Gastroesophageal sphincter (tissue), 4 donors: ENCODE measurements around the gene PIRT. TPM values are rescaled to one million over a fixed set of nuclear protein-coding genes. Genes with fewer than 3 reads are reported as not detected.

Source experiments
- ATAC-seq: fragments of 150-250 bp; one replicate; pipeline ENCODE4 v1.9.1; 2016; ENCODE audit warnings: mild to moderate bottlenecking, moderate library complexity
- H3K27ac ChIP-seq, 4 donors: fragments of 200-600 bp; sonication (generic) in 3 of 4; 1 replicate in 3 of 4; 2 replicates in 1 of 4; pipeline ENCODE4 v1.5.1; 2016 to 2019
- H3K27me3 ChIP-seq: fragments of 200-600 bp; sonication (generic); one replicate; pipeline ENCODE4 v1.5.1; 2019
- H3K36me3 ChIP-seq, 2 donors: fragments of 200-600 bp; sonication (generic); one replicate each; pipeline ENCODE4 v1.5.1; 2019; ENCODE audit warnings: control low read depth in 1 of 2
- H3K4me1 ChIP-seq, 3 donors: fragments of 200-600 bp; sonication (generic); 1 replicate in 2 of 3; 2 replicates in 1 of 3; pipeline ENCODE4 v1.5.1; 2016 to 2019; ENCODE audit warnings: control low read depth in 2 of 3
- H3K4me3 ChIP-seq, 2 donors: fragments of 200-600 bp; sonication (generic); one replicate each; pipeline ENCODE4 v1.5.1; 2019; ENCODE audit warnings: mild to moderate bottlenecking in 1 of 2, moderate library complexity in 1 of 2
- H3K9me3 ChIP-seq, 3 donors: fragments of 200-600 bp; sonication (generic); one replicate each; pipeline ENCODE4 v1.5.1; 2017 to 2019; ENCODE audit warnings: control low read depth in 2 of 3
- EP300 ChIP-seq: sonication (generic); formaldehyde crosslinking; IDR thresholded peaks from one replicate; pipeline ENCODE4 v1.6.1; 2017; ENCODE audit warnings: antibody characterized with exemption, mild to moderate bottlenecking
- POLR2A ChIP-seq, 2 donors: fragments of 450-650 bp; IDR thresholded peaks; one replicate each; pipeline ENCODE4 v1.6.1; 2017; ENCODE audit warnings: antibody characterized with exemption in 2 of 2, mild to moderate bottlenecking in 2 of 2, moderate library complexity in 1 of 2
- POLR2AphosphoS5 ChIP-seq: sonication (generic); formaldehyde crosslinking; IDR thresholded peaks from one replicate; pipeline ENCODE4 v1.6.1; 2017; ENCODE audit warnings: antibody characterized with exemption
- WGBS, 2 donors: methylation state at CpG; one replicate each; pipeline ENCODE4 v1.1.5; 2018; ENCODE audit warnings: low coverage in 1 of 2; 5-methylcytosine and 5-hydroxymethylcytosine counted together
- total RNA-seq, 4 donors: library from RNA; depleted of rRNA; stranded (reverse); fragments of >200 nt; gene quantifications; one replicate each; pipeline ENCODE4 v1.1.0, GENCODE V29; 2016
- TF ChIP-seq, protein P1 (sequence below), 4 experiments: fragments of 200-600 bp in 2 of 4; fragments of 450-650 bp in 2 of 4; sonication (generic) in 1 of 4; IDR thresholded peaks; one replicate each; pipeline ENCODE4 v1.5.1; 2017 to 2019; ENCODE audit warnings: antibody characterized with exemption in 4 of 4, mild to moderate bottlenecking in 2 of 4, moderate library complexity in 2 of 4

PIRT gene
- total RNA-seq, 4 donors from 2014 or later: 0.19 to 2.1 (median 0.91) TPM

DNA sequence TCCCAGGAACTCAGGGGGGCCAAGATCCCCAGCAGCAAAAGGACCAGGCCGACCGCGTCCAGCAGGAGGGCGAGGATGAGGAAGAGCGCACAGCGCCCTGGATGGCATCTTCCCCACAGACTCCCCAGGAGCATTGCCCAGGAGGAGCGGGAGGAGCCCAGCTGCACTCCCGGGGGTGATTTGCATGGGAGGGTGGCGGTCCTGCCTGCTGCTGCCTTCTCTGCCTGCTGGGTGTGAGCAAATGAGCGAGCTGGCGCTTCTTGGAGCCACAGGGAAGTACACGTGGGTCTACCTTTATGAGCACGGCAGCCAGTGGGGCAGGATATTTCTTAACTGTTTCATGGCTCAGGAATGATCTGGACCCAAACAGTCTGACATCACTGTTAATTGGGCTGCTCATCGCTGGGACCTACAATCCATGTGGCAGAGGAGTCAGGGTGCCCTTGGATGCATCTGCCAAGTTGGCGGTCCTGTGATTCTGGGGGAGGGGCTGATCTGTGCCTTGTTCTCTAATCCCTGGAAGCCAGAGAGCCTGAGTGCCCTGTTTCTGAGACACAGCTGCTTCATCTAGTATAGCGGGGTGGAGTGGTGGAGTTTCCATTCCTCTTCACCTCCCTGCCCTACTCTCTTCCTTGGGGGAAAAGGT, 33.9 kb downstream of the PIRT start, which contains the start of gene TMEM238L:
TSS of gene TMEM238L (minus strand) at position 270 of the 646 bp plus-strand sequence. CDS start at position 134, 136 bp downstream.
- Histone ChIP-seq H3K27me3 (no peaks in the 10 kb centered on the region), H3K4me3 (no peak within 1 kb of the TSS), H3K36me3 (no peaks in the 10 kb centered on the region), H3K9me3 (no peaks in the 10 kb centered on the region), H3K27ac (no peak within 1 kb of the TSS), H3K4me1 (no peaks in the 10 kb centered on the region)
- no peak for ATAC-seq
- TF ChIP-seq POLR2AphosphoS5: no peak
- no peak for TF ChIP-seq EP300
- TF ChIP-seq, protein P1, sequence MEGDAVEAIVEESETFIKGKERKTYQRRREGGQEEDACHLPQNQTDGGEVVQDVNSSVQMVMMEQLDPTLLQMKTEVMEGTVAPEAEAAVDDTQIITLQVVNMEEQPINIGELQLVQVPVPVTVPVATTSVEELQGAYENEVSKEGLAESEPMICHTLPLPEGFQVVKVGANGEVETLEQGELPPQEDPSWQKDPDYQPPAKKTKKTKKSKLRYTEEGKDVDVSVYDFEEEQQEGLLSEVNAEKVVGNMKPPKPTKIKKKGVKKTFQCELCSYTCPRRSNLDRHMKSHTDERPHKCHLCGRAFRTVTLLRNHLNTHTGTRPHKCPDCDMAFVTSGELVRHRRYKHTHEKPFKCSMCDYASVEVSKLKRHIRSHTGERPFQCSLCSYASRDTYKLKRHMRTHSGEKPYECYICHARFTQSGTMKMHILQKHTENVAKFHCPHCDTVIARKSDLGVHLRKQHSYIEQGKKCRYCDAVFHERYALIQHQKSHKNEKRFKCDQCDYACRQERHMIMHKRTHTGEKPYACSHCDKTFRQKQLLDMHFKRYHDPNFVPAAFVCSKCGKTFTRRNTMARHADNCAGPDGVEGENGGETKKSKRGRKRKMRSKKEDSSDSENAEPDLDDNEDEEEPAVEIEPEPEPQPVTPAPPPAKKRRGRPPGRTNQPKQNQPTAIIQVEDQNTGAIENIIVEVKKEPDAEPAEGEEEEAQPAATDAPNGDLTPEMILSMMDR (IDR thresholded peaks at IDR 0.05): no peak
- no peak for TF ChIP-seq POLR2A (IDR thresholded peaks at IDR 0.05)
- 69 to 79% methylated on average over 7 to 14 of the region's 16 CpGs for WGBS, 2 donors

DNA sequence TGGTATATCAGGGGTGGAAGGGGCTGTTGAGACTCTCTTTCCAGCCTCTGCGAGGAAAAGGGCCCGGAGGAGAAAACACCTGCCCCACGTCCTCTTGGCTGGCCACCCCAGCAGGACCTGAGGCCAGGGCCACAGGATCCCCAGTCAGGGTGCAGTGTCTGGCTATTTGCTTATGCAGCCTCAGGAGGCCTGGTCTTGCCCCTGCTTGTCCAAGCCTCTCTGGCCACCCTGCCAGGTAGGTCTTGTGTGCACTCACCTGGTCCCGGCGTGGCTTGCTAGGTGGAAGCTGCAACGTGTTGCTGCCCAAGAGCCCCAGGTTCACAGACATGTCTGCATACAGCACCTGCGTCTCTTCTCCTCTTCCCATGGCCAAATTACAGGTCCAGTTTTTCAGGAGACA, 34.5 kb downstream of the PIRT start:
- TF ChIP-seq POLR2A (IDR thresholded peaks at IDR 0.05) (no peak), POLR2AphosphoS5 (no peak), EP300 (no peak)
- TF ChIP-seq, protein P1 (IDR thresholded peaks at IDR 0.05): no peak
- Histone ChIP-seq H3K27me3 (no peaks in the 10 kb centered on the region), H3K4me3 (no peak overlapping the region), H3K36me3 (no peaks in the 10 kb centered on the region), H3K27ac (no peak overlapping the region), H3K9me3 (no peaks in the 10 kb centered on the region), H3K4me1 (peaks cover 0 to 1% (median under 1%) of the 10 kb centered on the region in 3 donors)
- WGBS, 2 donors: 92% methylated on average over 2 of the region's 7 CpGs; no CpG with 5 or more reads in 1 of the 2 donors
- no peak for ATAC-seq

DNA sequence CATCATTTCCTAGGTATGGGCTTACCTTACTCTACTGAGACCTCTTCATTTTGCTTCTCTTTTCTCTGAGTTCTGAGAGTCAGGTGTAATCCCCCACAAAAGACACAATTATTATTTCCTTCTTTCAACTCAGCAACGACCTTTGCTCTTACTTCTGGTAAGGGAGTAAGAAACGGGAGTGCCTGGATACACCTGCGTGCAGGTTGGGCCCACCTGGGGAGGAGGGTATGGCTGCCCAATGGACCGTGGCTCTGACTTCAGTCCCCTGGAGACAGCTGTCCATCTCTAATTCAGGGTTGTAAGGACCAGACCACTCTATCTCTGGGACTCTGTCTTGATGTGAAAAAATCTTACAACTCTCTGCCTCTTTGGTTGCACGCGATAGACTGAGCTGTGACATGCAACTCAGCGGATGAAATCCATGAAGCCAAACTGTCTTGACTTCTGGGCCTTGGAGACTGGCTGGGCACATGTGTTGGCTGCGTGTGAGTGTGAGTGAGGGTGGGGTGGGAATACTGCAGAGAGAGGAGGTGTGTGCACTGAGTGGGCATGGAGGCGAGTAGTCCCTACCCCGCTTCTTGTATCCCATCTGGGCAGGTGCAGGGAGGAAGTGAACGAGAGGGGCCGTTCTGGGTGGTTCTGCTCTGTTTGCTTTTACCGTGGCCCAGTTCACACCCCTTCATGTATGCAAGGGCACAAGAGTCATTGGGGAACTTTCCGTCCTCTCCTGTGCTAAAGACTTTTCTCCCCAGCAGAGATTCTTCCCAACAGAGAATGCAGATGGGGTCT, 35.2 kb downstream of the PIRT start:
- H3K4me3 ChIP-seq: no peak overlapping the region
- H3K27ac ChIP-seq: no peak overlapping the region
- ATAC-seq: no peak
- peaks cover 0 to 8% (median 7%) of the 10 kb centered on the region in 3 donors for H3K4me1 ChIP-seq
- H3K36me3 ChIP-seq: no peaks in the 10 kb centered on the region
- no peaks in the 10 kb centered on the region for H3K27me3 ChIP-seq
- 85 to 86% methylated on average over 4 to 8 of the region's 14 CpGs for WGBS, 2 donors
- no peaks in the 10 kb centered on the region for H3K9me3 ChIP-seq
- TF ChIP-seq, protein P1 (IDR thresholded peaks at IDR 0.05): no peak
- TF ChIP-seq POLR2A (IDR thresholded peaks at IDR 0.05) (no peak), EP300 (no peak), POLR2AphosphoS5 (no peak)

DNA sequence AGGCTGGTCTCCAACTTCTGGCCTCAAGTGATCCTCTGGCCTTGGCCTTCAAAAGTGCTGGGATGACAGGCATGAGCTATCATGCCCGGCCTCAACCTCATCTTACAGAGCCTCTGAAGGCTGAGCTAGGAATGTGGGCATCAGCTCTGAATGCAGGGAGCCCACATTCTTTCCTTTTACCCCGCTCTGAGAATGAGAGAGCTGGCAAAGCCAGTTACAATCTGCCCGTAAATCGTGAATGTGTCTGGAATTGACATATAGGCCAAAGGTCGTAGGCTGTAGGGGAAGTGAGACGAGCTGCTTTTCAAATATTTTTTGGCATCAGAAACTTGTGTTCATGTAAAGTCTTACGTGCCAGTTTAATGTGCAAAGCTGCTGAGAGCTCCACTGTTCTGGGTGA, 38.5 kb downstream of the PIRT start:
- TF ChIP-seq, protein P1 (IDR thresholded peaks at IDR 0.05): no peak
- TF ChIP-seq POLR2A (IDR thresholded peaks at IDR 0.05) (no peak), POLR2AphosphoS5 (no peak), EP300 (no peak)
- WGBS, 2 donors: 51 to 75% methylated on average over 6 to 7 of the region's 7 CpGs
- Histone ChIP-seq H3K27ac (no peak overlapping the region), H3K9me3 (no peaks in the 10 kb centered on the region), H3K27me3 (no peaks in the 10 kb centered on the region), H3K4me3 (no peak overlapping the region), H3K4me1 (peaks cover 0 to 11% (median 9%) of the 10 kb centered on the region in 3 donors), H3K36me3 (no peaks in the 10 kb centered on the region)
- ATAC-seq: peak; percentile 13
